ENCODE measurements around the gene NT5DC4. TPM values are rescaled to one million over a fixed set of nuclear protein-coding genes. Genes with fewer than 3 reads are reported as not detected.
A peak's percentile ranks its signal among the peaks of the same experiment; 100 is the strongest.

NT5DC4 gene
- total RNA-seq, 1 experiment from 2014 or later: not detected

DNA sequence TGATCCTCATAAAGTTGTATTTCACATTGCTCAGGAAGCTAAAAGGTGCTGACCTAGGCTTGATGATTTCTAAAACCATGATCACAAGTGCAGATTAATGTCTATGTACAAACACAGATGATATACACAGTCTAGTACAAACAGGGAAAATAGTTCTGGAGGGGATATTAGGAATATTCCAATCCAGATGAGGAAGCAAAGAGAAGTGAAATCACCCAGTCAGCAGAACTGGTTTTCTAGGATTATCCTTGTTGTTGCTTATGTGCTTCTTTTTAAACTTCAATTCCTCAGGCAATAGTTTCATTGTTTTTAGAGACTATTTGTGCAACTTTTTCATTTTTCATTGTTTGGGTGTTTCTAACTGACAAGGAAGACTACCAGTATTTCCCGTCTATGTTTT is 58.8 kb downstream of the NT5DC4 start:
- Mint-ChIP-seq H3K4me1 (ENCODE audit: insufficient read depth, unreplicated experiment) (peaks cover 67% of the 10 kb centered on the region), H3K4me3 (ENCODE audit: unreplicated experiment) (peak overlapping the region; percentile 79), H3K27ac (ENCODE audit: low read depth, unreplicated experiment) (no peak overlapping the region), H3K9me3 (ENCODE audit: unreplicated experiment) (no peaks in the 10 kb centered on the region), H3K27me3 (ENCODE audit: insufficient read depth, unreplicated experiment) (no peaks in the 10 kb centered on the region), H3K36me3 (ENCODE audit: insufficient read depth, unreplicated experiment) (peaks cover 79% of the 10 kb centered on the region)
- no TSS peak for BruUV-seq (replicated peaks)
- no peak for DNase-seq (ENCODE audit: unreplicated experiment)
- intact Hi-C loops (cut with micrococcal nuclease): no loop called here
- TF ChIP-seq, protein P1, sequence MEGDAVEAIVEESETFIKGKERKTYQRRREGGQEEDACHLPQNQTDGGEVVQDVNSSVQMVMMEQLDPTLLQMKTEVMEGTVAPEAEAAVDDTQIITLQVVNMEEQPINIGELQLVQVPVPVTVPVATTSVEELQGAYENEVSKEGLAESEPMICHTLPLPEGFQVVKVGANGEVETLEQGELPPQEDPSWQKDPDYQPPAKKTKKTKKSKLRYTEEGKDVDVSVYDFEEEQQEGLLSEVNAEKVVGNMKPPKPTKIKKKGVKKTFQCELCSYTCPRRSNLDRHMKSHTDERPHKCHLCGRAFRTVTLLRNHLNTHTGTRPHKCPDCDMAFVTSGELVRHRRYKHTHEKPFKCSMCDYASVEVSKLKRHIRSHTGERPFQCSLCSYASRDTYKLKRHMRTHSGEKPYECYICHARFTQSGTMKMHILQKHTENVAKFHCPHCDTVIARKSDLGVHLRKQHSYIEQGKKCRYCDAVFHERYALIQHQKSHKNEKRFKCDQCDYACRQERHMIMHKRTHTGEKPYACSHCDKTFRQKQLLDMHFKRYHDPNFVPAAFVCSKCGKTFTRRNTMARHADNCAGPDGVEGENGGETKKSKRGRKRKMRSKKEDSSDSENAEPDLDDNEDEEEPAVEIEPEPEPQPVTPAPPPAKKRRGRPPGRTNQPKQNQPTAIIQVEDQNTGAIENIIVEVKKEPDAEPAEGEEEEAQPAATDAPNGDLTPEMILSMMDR (IDR thresholded peaks at IDR 0.05; ENCODE audit: unreplicated experiment): no peak
- CTCF ChIA-PET: interaction anchor here (1.2 to 6.3 kb wide), 3 partner anchors 16 to 162 kb away, joined by 3 to 38 read pairs (median 31); no protein-coding TSS in a partner anchor
- POLR2A ChIA-PET: interaction anchor here (1.8 to 8.9 kb wide), 3 partner anchors 13 to 17 kb away, joined by 4 to 131 read pairs (median 86); partner anchors contain the start of gene CKAP2L

DNA sequence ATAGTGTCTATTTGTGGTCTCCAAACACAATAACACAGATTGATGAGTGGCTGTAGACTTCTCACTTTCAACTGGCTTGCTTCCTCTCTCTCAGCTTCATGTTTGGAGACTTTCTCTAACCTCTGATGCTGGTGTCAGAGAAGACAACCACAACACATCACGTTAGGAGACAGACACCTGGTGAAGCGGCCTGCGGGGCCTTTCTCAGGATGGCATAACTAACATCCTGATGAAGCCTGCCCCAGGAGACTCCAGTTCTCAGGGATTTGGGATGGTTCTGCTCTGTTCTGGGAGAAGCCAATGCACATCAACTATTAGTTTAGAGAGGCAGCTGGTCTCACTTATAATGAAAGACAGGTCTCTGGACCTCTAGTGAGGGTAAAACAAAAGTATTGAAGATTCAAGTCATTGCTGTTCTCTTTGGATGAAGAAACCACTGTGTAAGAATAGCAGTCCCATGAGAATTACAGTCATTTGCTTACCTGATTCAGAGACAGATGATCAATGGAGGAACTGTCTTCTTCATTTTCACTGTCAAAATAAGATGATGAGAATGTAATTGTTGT is 61.5 kb downstream of the NT5DC4 start:
- H3K27ac Mint-ChIP-seq (ENCODE audit: low read depth, unreplicated experiment): peak overlapping the region; percentile 85
- ChIA-PET POLR2A (interaction anchor here (0.7 to 9.4 kb wide), 14 partner anchors 10 to 159 kb away, joined by 3 to 131 read pairs (median 22); partner anchors contain the start of genes CKAP2L and IL1B), CTCF (interaction anchor here (0.7 to 6.3 kb wide), 10 partner anchors 13 to 341 kb away, joined by 3 to 38 read pairs (median 4); no protein-coding TSS in a partner anchor)
- intact Hi-C loops (cut with micrococcal nuclease): no loop called here
- H3K4me1 Mint-ChIP-seq (ENCODE audit: insufficient read depth, unreplicated experiment): peaks cover 71% of the 10 kb centered on the region
- peaks cover 58% of the 10 kb centered on the region for H3K36me3 Mint-ChIP-seq (ENCODE audit: insufficient read depth, unreplicated experiment)
- no peaks in the 10 kb centered on the region for H3K27me3 Mint-ChIP-seq (ENCODE audit: insufficient read depth, unreplicated experiment)
- DNase-seq (ENCODE audit: unreplicated experiment): no peak
- H3K4me3 Mint-ChIP-seq (ENCODE audit: unreplicated experiment): peak overlapping the region; percentile 79
- TF ChIP-seq, protein P1 (IDR thresholded peaks at IDR 0.05; ENCODE audit: unreplicated experiment): no peak
- BruUV-seq (replicated peaks): no TSS peak
- H3K9me3 Mint-ChIP-seq (ENCODE audit: unreplicated experiment): no peaks in the 10 kb centered on the region

DNA sequence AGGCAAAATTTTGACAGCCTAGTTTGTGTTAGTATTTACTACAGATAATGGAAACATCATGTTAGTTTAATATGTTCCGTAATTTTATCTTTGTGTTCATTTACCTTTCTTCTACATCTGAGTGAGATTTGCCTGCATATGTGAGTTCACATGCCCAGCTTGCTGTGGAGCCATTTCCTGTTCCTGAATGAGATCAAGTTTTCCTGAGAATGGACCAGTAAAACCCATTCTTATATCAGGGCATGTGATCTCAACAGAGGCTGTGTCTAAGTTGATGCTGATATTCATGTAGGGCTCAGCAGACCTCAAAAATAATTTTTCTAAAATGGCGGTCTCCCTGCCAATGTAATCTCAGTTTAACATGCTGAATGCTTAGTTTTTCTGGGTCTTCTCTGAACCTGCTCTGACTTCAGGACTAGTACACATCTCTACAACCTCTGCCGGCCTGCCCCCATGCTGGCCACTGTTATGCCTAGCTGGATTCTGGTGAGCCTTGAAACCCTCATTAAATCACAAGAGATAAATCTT is 62.4 kb downstream of the NT5DC4 start:
- Mint-ChIP-seq H3K4me3 (ENCODE audit: unreplicated experiment) (peak overlapping the region; percentile 79), H3K9me3 (ENCODE audit: unreplicated experiment) (no peaks in the 10 kb centered on the region), H3K27ac (ENCODE audit: low read depth, unreplicated experiment) (peak overlapping the region; percentile 85), H3K27me3 (ENCODE audit: insufficient read depth, unreplicated experiment) (no peaks in the 10 kb centered on the region), H3K4me1 (ENCODE audit: insufficient read depth, unreplicated experiment) (peaks cover 67% of the 10 kb centered on the region), H3K36me3 (ENCODE audit: insufficient read depth, unreplicated experiment) (peaks cover 48% of the 10 kb centered on the region)
- ChIA-PET POLR2A (interaction anchor here (0.5 to 9.4 kb wide), 25 partner anchors 10 to 176 kb away, joined by 3 to 131 read pairs (median 10); partner anchors contain the start of genes CKAP2L and IL1B), CTCF (interaction anchor here (0.7 to 6.3 kb wide), 7 partner anchors 12 to 176 kb away, joined by 3 to 38 read pairs (median 5); no protein-coding TSS in a partner anchor)
- no peak for DNase-seq (ENCODE audit: unreplicated experiment)
- no TSS peak for BruUV-seq (replicated peaks)
- TF ChIP-seq, protein P1 (IDR thresholded peaks at IDR 0.05; ENCODE audit: unreplicated experiment): no peak
- intact Hi-C loops (cut with micrococcal nuclease): loop anchor here (1.0 kb wide), 2 partner anchors 53 to 97 kb away; partner anchors contain the start of gene IL1B

Measured in MCF 10A (cell line).